ENCODE measurements around the gene WDFY1.
"Not testable (repeated sequence)": the region's sequence is repeated elsewhere in the genome, so short reads cannot be mapped to it uniquely, and the experiment has no call there.

Gene WDFY1

GRCh38 chr2:223957092-223957851, 12.1 kb upstream of the WDFY1 start, which contains the start of gene MRPL44:
TSS of gene MRPL44 (plus strand) at chr2:223957463. CDS start at chr2:223957473, 10 bp downstream.
- peak; percentile 89 to 93 for DNase-seq (ENCODE audit: low read depth in 2 of 2)

DNA sequence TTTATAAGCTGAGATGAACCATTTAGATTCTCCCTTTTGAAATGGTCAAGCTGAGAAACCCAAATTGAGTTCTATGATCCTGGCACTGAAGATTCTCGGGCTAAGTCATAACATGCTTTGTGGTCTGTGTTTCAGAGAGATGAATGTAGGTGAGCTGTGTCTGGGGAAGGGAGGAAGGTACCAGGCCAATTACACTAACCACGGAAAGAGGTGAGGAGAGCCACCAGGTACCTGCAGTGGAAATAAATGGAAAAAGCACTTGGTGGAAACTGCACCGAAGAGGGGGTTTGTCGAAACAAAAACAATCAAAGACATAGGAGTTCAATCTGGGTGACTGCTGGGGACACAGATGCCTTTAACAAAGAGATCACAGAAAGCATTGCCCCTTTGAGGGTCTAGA, 11.2 kb upstream of the WDFY1 start:
- DNase-seq (ENCODE audit: low read depth in 2 of 2) = no peak

DNA sequence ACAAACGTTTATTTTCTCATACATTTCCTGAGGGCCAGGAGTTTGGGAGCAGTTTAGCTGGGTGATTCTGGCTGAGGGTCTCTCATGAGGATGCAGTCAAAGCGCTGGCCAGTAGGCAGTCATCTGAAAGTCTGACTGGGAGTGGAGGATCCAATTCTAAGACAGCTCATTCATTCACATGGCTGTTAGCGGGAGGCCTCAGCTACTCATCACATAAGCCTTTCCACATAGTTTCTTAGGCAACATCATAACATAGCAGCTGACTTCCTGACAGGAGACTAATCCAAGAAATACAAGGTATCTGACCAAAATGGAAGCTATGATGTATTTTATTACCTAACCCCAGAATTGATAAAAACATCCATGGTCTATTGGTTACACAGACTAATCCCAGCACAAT, 9.3 kb upstream of the WDFY1 start:
- no peak for DNase-seq (ENCODE audit: low read depth in 2 of 2)

- no peak for DNase-seq (ENCODE audit: low read depth in 2 of 2)
Measured at GRCh38 chr2:223952280-223952968, 7.3 kb upstream of the WDFY1 start.

- no peak for DNase-seq (ENCODE audit: low read depth in 2 of 2)
Measured at GRCh38 chr2:223950448-223951347, 5.6 kb upstream of the WDFY1 start.

- no peak for DNase-seq (ENCODE audit: low read depth in 2 of 2)
Measured at GRCh38 chr2:223949241-223949840, 4.2 kb upstream of the WDFY1 start.

DNA sequence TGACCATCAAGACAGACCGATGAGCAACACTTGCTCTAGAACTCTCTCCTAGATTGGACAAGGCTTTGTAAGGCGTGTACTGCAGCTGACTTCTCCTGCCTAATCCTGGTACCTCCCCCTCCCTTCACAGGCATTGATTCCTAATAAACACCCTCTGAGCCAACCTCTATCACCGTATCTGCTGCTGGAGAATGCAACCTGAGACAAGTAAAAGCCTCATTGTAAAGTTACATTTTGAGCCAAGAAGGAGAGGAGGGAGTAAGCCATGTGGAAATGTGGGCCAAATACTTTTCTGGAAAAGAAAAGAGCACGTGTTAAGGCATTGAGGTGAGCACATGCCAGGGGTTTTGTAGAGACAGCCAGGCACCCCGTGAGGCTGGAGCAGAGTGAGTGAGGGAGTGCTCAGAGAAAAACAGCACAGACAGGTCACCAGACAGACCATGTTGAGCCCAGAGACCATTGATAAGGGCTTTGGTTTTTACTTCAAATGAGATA, 2.6 kb upstream of the WDFY1 start:
- no peak for DNase-seq (ENCODE audit: low read depth in 2 of 2)

DNA sequence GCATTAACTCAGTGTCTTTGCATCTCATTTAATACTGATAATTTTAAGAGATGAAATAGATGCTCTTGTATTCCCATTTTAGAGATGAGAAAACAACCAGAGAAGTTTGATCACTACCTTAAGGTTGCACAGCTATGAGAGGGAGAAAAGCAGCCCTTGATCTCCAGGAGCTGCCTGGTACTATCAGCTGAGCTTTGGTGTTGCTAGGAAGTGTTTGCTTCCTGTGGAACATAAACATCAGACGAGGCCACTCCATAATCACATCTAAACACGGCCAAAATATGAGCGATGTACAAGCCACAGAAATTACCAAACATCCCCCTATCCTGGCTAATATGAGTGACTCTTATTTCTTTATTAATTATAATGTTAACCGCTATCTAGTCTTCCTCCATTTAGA, 620 bp upstream of the WDFY1 start:
- no peak for DNase-seq (ENCODE audit: low read depth in 2 of 2)

GRCh38 chr2:223944166-223944702, 901 bp downstream of the WDFY1 start:
- no peak for DNase-seq (ENCODE audit: low read depth in 2 of 2)

GRCh38 chr2:223943561-223944008, 1.6 kb downstream of the WDFY1 start:
- no peak for DNase-seq (ENCODE audit: low read depth in 2 of 2)

DNA sequence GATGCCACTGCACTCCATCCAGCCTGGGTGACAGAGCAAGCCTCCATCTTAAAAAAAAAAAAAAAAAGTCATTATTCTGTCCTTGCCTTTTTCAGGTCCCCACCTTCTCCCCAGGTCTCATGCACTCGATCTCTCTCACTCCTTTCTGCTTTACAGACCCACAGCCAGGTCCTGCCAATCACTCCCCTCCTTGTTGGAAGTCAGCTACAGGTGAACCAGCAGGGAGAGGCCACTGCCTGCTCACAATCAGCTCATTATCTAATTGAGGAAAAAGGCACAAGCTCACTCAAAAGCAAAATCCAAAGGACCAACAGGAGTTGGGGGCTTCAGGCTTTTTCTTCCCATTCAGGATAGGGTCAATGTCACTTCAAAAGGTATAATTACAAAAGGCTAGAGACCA, 2.0 kb downstream of the WDFY1 start:
- DNase-seq (ENCODE audit: low read depth in 2 of 2) = no peak

- DNase-seq (ENCODE audit: low read depth in 2 of 2) = peak; percentile 70 to 81
Measured at GRCh38 chr2:223941579-223942277, 3.4 kb downstream of the WDFY1 start.

DNA sequence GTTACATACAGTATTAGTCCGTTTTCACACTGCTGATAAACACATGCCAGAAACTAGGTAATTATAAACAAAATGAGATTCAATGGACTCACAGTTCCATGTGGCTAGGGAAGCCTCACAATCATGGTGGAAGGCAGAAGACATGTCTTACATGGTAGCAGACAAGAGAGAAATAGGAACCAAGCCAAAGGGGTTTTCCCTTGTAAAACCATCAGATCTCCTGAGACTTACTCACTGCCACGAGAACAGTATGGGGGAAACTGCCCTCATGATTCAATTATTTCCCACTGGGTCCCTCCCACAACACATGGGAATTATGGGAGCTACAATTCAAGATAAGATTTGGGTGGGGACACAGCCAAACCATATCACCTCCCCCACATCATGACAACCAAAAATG, 5.7 kb downstream of the WDFY1 start:
- DNase-seq (ENCODE audit: low read depth in 2 of 2) = not testable (repeated sequence)

DNA sequence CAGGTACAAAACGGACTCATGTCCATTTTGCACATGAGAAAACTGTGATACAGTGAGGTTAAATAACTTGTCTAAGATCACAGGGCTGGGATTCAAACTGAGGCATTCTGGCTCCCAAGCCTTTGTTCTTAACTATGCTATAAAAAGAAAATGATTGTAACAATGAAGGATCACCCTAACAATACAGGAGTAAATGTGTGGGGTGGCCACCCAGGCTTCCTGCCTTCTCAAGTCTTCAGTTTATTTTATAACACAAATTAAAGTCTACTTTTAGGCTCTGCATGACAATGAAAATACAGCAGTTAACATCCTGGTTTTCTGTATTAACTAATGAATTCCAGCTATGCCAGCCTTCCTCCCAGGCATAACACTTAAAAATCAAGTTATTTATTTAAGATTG, 7.6 kb downstream of the WDFY1 start:
- no peak for DNase-seq (ENCODE audit: low read depth in 2 of 2)

GRCh38 chr2:223936862-223937326, 8.2 kb downstream of the WDFY1 start:
- no peak for DNase-seq (ENCODE audit: low read depth in 2 of 2)

DNA sequence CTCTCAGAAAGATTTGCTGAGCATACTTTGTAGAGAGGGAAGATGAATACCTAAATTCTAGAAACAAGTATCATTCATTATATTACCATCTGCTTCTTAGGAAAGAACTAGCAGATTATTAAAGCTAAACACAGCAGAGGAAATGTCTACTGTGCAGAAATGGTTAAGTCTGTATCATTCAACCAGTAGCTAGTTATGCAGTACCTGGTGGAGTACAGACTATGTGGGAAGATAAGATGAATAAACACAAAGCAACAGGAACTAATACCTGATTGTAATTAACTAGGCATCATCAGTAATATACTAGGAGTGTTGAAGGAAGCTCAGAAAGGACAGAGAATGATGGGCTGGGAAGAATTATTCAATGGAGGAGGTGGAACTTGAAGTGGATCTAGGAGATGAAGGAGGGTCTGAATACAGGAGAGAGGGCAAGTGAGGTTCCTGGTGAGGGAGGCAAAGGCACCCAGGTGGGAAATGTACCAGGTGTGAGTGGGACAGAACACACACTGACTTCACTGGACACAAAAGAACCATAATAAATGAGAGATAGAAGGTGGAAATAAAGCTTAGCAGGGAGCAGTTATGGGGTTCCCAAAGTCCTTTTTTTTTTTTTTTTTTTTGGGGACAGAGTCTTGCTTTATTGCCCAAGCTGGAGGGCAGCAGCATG, 9.5 kb downstream of the WDFY1 start:
- no peak for DNase-seq (ENCODE audit: low read depth in 2 of 2)

DNA sequence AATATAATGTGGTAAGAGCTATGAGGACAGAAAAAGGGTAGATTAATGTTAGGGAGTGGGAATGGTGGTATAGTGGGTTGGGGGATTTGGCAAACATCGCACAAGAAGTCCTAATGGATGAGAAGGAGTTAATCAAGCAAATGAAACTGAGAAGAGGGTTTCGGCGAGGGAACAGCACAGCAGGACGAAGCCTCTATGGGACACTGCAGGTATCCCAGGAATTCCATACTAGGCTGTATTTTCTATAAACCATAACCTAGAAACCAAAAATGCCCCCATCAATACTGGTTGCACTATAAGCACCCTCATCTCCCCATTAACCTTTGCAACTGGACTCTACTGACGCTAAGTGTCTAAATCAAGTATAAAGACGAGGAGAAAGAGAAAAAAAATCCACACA, 10.3 kb downstream of the WDFY1 start:
- DNase-seq (ENCODE audit: low read depth in 2 of 2) = no peak

GRCh38 chr2:223932816-223933800, 12.0 kb downstream of the WDFY1 start:
- DNase-seq (ENCODE audit: low read depth in 2 of 2) = no peak

Measured in stimulated activated CD4-positive, alpha-beta T cell treated with anti-CD3 and anti-CD28 coated beads, Interleukin-15, amount 100 ng/mL, for 48 hours (primary cell).